K562 (cell line): Measurements from ENCODE around the gene LLGL1. TPM values are rescaled to one million over a fixed set of nuclear protein-coding genes. Genes with fewer than 3 reads are reported as not detected.

Source experiments
- ATAC-seq: fragments of 200-7000 bp; cut with Tn5 transposase; 3 replicates; pipeline ENCODE4 v1.9.1; 2020; ENCODE audit warnings: moderate library complexity
- BruUV-seq: library from RNA; stranded (reverse); fragments of 400-500 nt; replicated peaks from 2 replicates; lab custom pipeline; 2021; lab: Mats Ljungman, UMichigan
- CTCF ChIA-PET: fragments of 300-600 bp; formaldehyde crosslinking; extraction: SDS; loops from one replicate; lab custom pipeline; 2021; ENCODE audit warnings: low intra/inter-chr PET ratio; lab: Yijun Ruan, JAX
- POLR2A ChIA-PET: fragments of 300-600, 350-650 bp; sonication (Branson Sonifier 250); formaldehyde crosslinking; extraction: SDS; loops from one replicate; lab custom pipeline; 2021; ENCODE audit warnings: antibody characterized with exemption, inconsistent platforms; lab: Yijun Ruan, JAX
- DNase-seq, 4 experiments: peaks; one replicate each; pipeline versions ENCODE4 v3.0.0 to v3.0.0-alpha.2; 2011 to 2018; ENCODE audit warnings: low spot score in 3 of 4, mixed read lengths in 3 of 4; ENCODE audit errors: extremely low read depth in 1 of 4
- FAIRE-seq: peaks from 2 replicates; lab custom pipeline; 2011; peaks lifted over from hg19 to GRCh38; lab: Jason Lieb, UNC
- H2AFZ ChIP-seq: 2 replicates; pipeline ENCODE4 v1.6.0; 2011; ENCODE audit warnings: low read depth, low read length, control low read depth, inconsistent platforms
- H3K27ac ChIP-seq: fragments of 200-600 bp; 3 replicates; pipeline ENCODE4 v1.8.0; 2011; ENCODE audit warnings: low read depth, mild to moderate bottlenecking, control low read depth, inconsistent platforms, low read length, moderate library complexity, mixed read lengths; ENCODE audit errors: extremely low read depth
- H3K27me3 ChIP-seq, 2 experiments: fragments of 300-600 bp in 1 of 2; 2 replicates in 1 of 2; 3 replicates in 1 of 2; pipeline versions ENCODE4 v1.6.0 to v1.8.0; 2011; ENCODE audit warnings: inconsistent platforms in 2 of 2, low read length in 2 of 2, mild to moderate bottlenecking in 1 of 2, mixed read lengths in 1 of 2, moderate library complexity in 1 of 2; ENCODE audit not compliant: control insufficient read depth in 2 of 2, insufficient read depth in 2 of 2
- H3K36me3 ChIP-seq: fragments of 300-600 bp; 3 replicates; pipeline ENCODE4 v1.8.0; 2011; ENCODE audit warnings: mild to moderate bottlenecking, low read length, inconsistent platforms; ENCODE audit not compliant: control insufficient read depth, insufficient read depth
- H3K4me1 ChIP-seq, 2 experiments: fragments of 200-600 bp in 1 of 2; replicated peaks in 1 of 2; 2 replicates in 1 of 2; 3 replicates in 1 of 2; pipeline versions ENCODE4 v1.5.1 to v1.8.0; 2011; ENCODE audit warnings: inconsistent platforms in 2 of 2, low read length in 2 of 2, mild to moderate bottlenecking in 1 of 2, mixed read lengths in 1 of 2, moderate library complexity in 1 of 2; ENCODE audit not compliant: control insufficient read depth in 2 of 2, insufficient read depth in 2 of 2
- H3K4me2 ChIP-seq: 2 replicates; pipeline ENCODE4 v1.6.1; 2011; ENCODE audit warnings: low read length, control low read depth, inconsistent platforms, mixed read lengths; ENCODE audit not compliant: insufficient read depth
- H3K4me3 ChIP-seq: fragments of 200-600 bp; sonication (generic), shearing (Covaris generic); 2 replicates; pipeline ENCODE4 v1.5.1; 2016; ENCODE audit warnings: control low read depth, inconsistent platforms
- H3K79me2 ChIP-seq: fragments of 200-600 bp; 3 replicates; pipeline ENCODE4 v1.8.0; 2011; ENCODE audit warnings: low read length, inconsistent platforms; ENCODE audit not compliant: control insufficient read depth, insufficient read depth
- H3K9ac ChIP-seq, 2 experiments: 2 replicates each; pipeline versions ENCODE4 v1.6.0 to v1.6.1; 2011; ENCODE audit warnings: low read depth in 2 of 2, low read length in 2 of 2, control low read depth in 1 of 2, inconsistent platforms in 1 of 2, mild to moderate bottlenecking in 1 of 2, mixed read lengths in 1 of 2; ENCODE audit not compliant: insufficient read depth in 1 of 2
- H3K9me1 ChIP-seq: one replicate; pipeline ENCODE4 v1.6.0; 2011; ENCODE audit warnings: inconsistent platforms, mild to moderate bottlenecking, low read length, moderate library complexity; ENCODE audit not compliant: control insufficient read depth, insufficient read depth
- H3K9me3 ChIP-seq: replicated peaks from 2 replicates; pipeline ENCODE4 v1.5.1; 2011; ENCODE audit warnings: low read depth, low read length, inconsistent platforms; ENCODE audit not compliant: control insufficient read depth, insufficient read depth
- H4K20me1 ChIP-seq: replicated peaks from 2 replicates; pipeline ENCODE4 v1.6.1; 2011; ENCODE audit warnings: low read length, inconsistent platforms, mixed read lengths; ENCODE audit not compliant: control insufficient read depth, insufficient read depth
- CC2D1A ChIP-seq: fragments of 450-650 bp; IDR thresholded peaks from 2 replicates; pipeline ENCODE4 v1.6.1; 2017; ENCODE audit warnings: mild to moderate bottlenecking
- HMG20A ChIP-seq: fragments of 450-650 bp; formaldehyde crosslinking; conservative IDR thresholded peaks from 2 replicates; pipeline ENCODE4 v1.4.0; 2020; ENCODE audit warnings: mild to moderate bottlenecking, mixed read lengths
- ID3 ChIP-seq, 2 experiments: fragments of 250-450 bp in 1 of 2; fragments of 450-650 bp in 1 of 2; sonication (Bioruptor Pico) in 1 of 2; IDR thresholded peaks; 2 replicates each; pipeline versions ENCODE4 v1.6.1 to v1.8.0; 2016 to 2021; ENCODE audit warnings: mild to moderate bottlenecking in 2 of 2, moderate library complexity in 2 of 2, missing compliant biosample characterization in 1 of 2, missing genetic modification characterization in 1 of 2
- JUND ChIP-seq, 2 experiments: IDR thresholded peaks; 2 replicates in 1 of 2; 3 replicates in 1 of 2; pipeline ENCODE4 v1.6.1; 2011; ENCODE audit warnings: borderline replicate concordance in 2 of 2, low read depth in 2 of 2, low read length in 2 of 2, improper control_type of control experiment in 1 of 2, missing biosample characterization in 1 of 2, missing genetic modification characterization in 1 of 2, missing genetic modification reagents in 1 of 2
- SMARCE1 ChIP-seq: fragments of 450-650 bp; IDR thresholded peaks from 2 replicates; pipeline ENCODE4 v1.7.1; 2016; ENCODE audit warnings: mild to moderate bottlenecking
- STAT6 ChIP-seq: sonication (generic); formaldehyde crosslinking; IDR thresholded peaks from 2 replicates; pipeline ENCODE4 v1.8.1; 2023; ENCODE audit warnings: mild to moderate bottlenecking, missing genetic modification reagents
- THAP7 ChIP-seq: fragments of 250-450 bp; sonication (Bioruptor Pico); IDR thresholded peaks from 2 replicates; pipeline ENCODE4 v1.5.0; 2021
- YBX1 ChIP-seq: fragments of 450-650 bp; IDR thresholded peaks from 2 replicates; pipeline ENCODE4 v1.7.1; 2016; ENCODE audit warnings: mild to moderate bottlenecking
- WGBS: fragments of 100-300 bp; shearing (Covaris generic); methylation state at CpG from one replicate; pipeline ENCODE4 v1.1.6; 2016; ENCODE audit warnings: low coverage, mixed read lengths; ENCODE audit not compliant: insufficient coverage; ENCODE audit errors: missing lambda C conversion rate; 5-methylcytosine and 5-hydroxymethylcytosine counted together
- in situ Hi-C: fragments of 300-500 bp; cut with MboI; formaldehyde crosslinking; loops from 4 replicates; pipeline ENCODE4 v1.15.0; 2018; ENCODE audit warnings: inconsistent platforms, mixed read lengths
- intact Hi-C: fragments of 100-400 bp; cut with micrococcal nuclease; formaldehyde crosslinking; loops from 2 replicates; pipeline ENCODE4 v1.14.2; 2022
- polyA plus RNA-seq, 8 experiments: library from polyadenylated mRNA; depleted of rRNA in 4 of 8; stranded (reverse) in 5 of 8; unstranded in 3 of 8; fragments of >200 nt; fragmentation: Nextera tagmentation in 2 of 8; fragmentation: Illumina TruSeq in 1 of 8; extraction: Ambion mirVana in 2 of 8; extraction: Trizol in 1 of 8; gene quantifications; 2 replicates each; pipeline versions ENCODE4 v1.2.1 to v1.2.3, GENCODE V29; 2011 to 2014; ENCODE audit warnings: inconsistent platforms in 1 of 8, missing spikeins in 1 of 8
- total RNA-seq, 7 experiments: library from RNA; depleted of rRNA in 6 of 7; stranded (reverse); fragments of >200 nt in 6 of 7; fragmentation: Illumina TruSeq in 2 of 7; extraction: Trizol in 2 of 7; gene quantifications; 2 replicates each; pipeline versions ENCODE4 v1.2.1 to v1.2.3, GENCODE V29; 2011 to 2021; ENCODE audit warnings: low replicate concordance in 1 of 7
- TF ChIP-seq, protein P1 (sequence below): sonication (generic); formaldehyde crosslinking; IDR thresholded peaks from 2 replicates; pipeline ENCODE4 v1.8.0; 2022; ENCODE audit warnings: mild to moderate bottlenecking, missing genetic modification reagents

LLGL1 gene
- total and polyA plus RNA-seq, 9 of the 15 experiments (the other 6 are each of a cell fraction or from before 2014, with no cell fraction given): 0.11 to 12.9 (median 5.3) TPM; not detected in 1

GRCh38 chr17:18194804-18195203, 30.6 kb upstream of the LLGL1 start (continued):
- TF ChIP-seq STAT6 (CRISPR knock-in tag) (no peak), SMARCE1 (no peak), YBX1 (no peak), CC2D1A (no peak)

DNA sequence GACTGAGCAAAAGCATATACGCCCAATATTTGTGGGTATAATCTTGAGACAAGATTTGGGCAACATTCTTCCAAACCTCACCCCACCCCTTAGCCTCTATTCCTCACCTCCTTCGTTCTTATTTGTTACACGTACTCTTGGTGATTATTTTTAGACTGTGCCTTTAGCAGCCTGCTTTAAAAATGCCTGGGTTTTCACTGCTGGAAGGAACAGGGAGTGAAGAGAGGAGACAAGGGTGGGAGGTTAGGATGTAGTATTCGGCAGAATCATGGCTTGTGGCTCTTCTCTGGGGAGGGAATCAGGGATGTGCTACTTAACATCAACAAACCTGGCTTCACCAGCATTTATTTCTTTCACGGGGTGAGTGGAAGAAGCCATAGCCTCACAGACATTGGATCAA, 30.2 kb upstream of the LLGL1 start:
- FAIRE-seq (no peak), ATAC-seq (no peak), DNase-seq (no peak)
- Histone ChIP-seq H4K20me1 (peaks cover 18% of the 10 kb centered on the region), H3K27ac (no peak overlapping the region), H3K9me1 (no peaks in the 10 kb centered on the region), H3K79me2 (peaks cover 76% of the 10 kb centered on the region), H3K4me1 (no peaks in the 10 kb centered on the region; a peak in 1 of 5 replicates), H3K4me2 (no peak overlapping the region), H3K9me3 (no peaks in the 10 kb centered on the region), H2AFZ (no peak overlapping the region), H3K27me3 (no peaks in the 10 kb centered on the region), H3K4me3 (no peak overlapping the region), H3K9ac (no peak overlapping the region), H3K36me3 (peaks cover 82% of the 10 kb centered on the region)
- intact Hi-C loops (no loop called here), in situ Hi-C loops (no loop called here)
- TF ChIP-seq, protein P1, sequence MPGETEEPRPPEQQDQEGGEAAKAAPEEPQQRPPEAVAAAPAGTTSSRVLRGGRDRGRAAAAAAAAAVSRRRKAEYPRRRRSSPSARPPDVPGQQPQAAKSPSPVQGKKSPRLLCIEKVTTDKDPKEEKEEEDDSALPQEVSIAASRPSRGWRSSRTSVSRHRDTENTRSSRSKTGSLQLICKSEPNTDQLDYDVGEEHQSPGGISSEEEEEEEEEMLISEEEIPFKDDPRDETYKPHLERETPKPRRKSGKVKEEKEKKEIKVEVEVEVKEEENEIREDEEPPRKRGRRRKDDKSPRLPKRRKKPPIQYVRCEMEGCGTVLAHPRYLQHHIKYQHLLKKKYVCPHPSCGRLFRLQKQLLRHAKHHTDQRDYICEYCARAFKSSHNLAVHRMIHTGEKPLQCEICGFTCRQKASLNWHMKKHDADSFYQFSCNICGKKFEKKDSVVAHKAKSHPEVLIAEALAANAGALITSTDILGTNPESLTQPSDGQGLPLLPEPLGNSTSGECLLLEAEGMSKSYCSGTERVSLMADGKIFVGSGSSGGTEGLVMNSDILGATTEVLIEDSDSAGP (CRISPR knock-in tag): no peak
- TF ChIP-seq ID3 (CRISPR knock-in tag; IDR thresholded peaks at IDR 0.05) (no peak), ID3 (tag; IDR thresholded peaks at IDR 0.05) (no peak), JUND (IDR thresholded peaks at IDR 0.05; ENCODE audit: borderline replicate concordance, low read depth, low read length) (no peak), JUND (tag; IDR thresholded peaks at IDR 0.05; ENCODE audit: borderline replicate concordance, low read depth, low read length) (no peak), HMG20A (CRISPR knock-in tag) (no peak), THAP7 (CRISPR knock-in tag) (no peak)
- POLR2A ChIA-PET: interaction anchor here (1.1 to 1.3 kb wide), 2 partner anchors 8 to 12 kb away, joined by 3 read pairs; partner anchors contain the start of gene ALKBH5
- 89% methylated on average over 4 of the region's 5 CpGs for WGBS
- BruUV-seq: TSS peak; percentile 23
- CTCF ChIA-PET: no interaction called here
